ENCODE data around the gene CCDC60. TPM values are rescaled to one million over a fixed set of nuclear protein-coding genes. Genes with fewer than 3 reads are reported as not detected.

The CCDC60 gene
- total RNA-seq, 1 donor = not detected

Other genes with a start within 250 kb of the CCDC60 start
- not detected for gene HSPB8, start 155.8 kb upstream of the CCDC60 start, total RNA-seq

Measured in hematopoietic multipotent progenitor cell (in vitro differentiated cells).